HepG2 (cell line): Measurements from ENCODE around the gene ZKSCAN4. TPM values are rescaled to one million over a fixed set of nuclear protein-coding genes. Genes with fewer than 3 reads are reported as not detected.

Source experiments
- ATAC-seq: fragments of 200-7000 bp; cut with Tn5 transposase; 3 replicates; pipeline ENCODE4 v1.9.1; 2020; ENCODE audit warnings: mild to moderate bottlenecking, moderate library complexity
- BruUV-seq: library from RNA; stranded (reverse); fragments of 400-500 nt; replicated peaks from 2 replicates; lab custom pipeline; 2021; lab: Mats Ljungman, UMichigan
- CTCF ChIA-PET: fragments of 300-600 bp; formaldehyde crosslinking; extraction: SDS; loops from one replicate; lab custom pipeline; 2021; ENCODE audit warnings: low total read pairs, inconsistent platforms, low intra/inter-chr PET ratio; lab: Yijun Ruan, JAX
- POLR2A ChIA-PET: fragments of 350-600 bp; sonication (Branson Sonifier 250); formaldehyde crosslinking; loops from one replicate; lab custom pipeline; 2020; ENCODE audit warnings: antibody characterized with exemption, inconsistent platforms; lab: Yijun Ruan, JAX
- DNase-seq: peaks from one replicate; pipeline ENCODE4 v3.0.0-alpha.2; 2015; ENCODE audit warnings: low spot score
- FAIRE-seq: peaks from 3 replicates; lab custom pipeline; 2011; peaks lifted over from hg19 to GRCh38; lab: Jason Lieb, UNC
- H2AFZ ChIP-seq: one replicate; pipeline ENCODE4 v1.6.1; 2011; ENCODE audit warnings: low read length, inconsistent platforms
- H3K27ac ChIP-seq: fragments of 300-600 bp; 3 replicates; pipeline ENCODE4 v1.8.0; 2011; ENCODE audit warnings: mixed run types, mild to moderate bottlenecking, mixed read lengths, low read length, inconsistent platforms; ENCODE audit not compliant: insufficient read depth; ENCODE audit errors: extremely low read length
- H3K27me3 ChIP-seq, 2 experiments: fragments of 200-600 bp in 1 of 2; 2 replicates in 1 of 2; 3 replicates in 1 of 2; pipeline versions ENCODE4 v1.6.0 to v1.8.0; 2011; ENCODE audit warnings: low read length in 2 of 2, mild to moderate bottlenecking in 2 of 2, moderate library complexity in 2 of 2, inconsistent platforms in 1 of 2; ENCODE audit not compliant: insufficient read depth in 2 of 2, control insufficient read depth in 1 of 2
- H3K36me3 ChIP-seq, 2 experiments: fragments of 200-600 bp in 1 of 2; replicated peaks in 1 of 2; 2 replicates in 1 of 2; 3 replicates in 1 of 2; pipeline versions ENCODE4 v1.5.1 to v1.8.0; 2011; ENCODE audit warnings: low read length in 2 of 2, inconsistent platforms in 1 of 2; ENCODE audit not compliant: insufficient read depth in 2 of 2, control insufficient read depth in 1 of 2
- H3K4me1 ChIP-seq: 2 replicates; pipeline ENCODE4 v1.5.1; 2012; ENCODE audit warnings: low read length, inconsistent platforms; ENCODE audit not compliant: insufficient read depth
- H3K4me2 ChIP-seq: 2 replicates; pipeline ENCODE4 v1.6.0; 2011; ENCODE audit warnings: low read depth, low read length, inconsistent platforms
- H3K4me3 ChIP-seq, 3 experiments: fragments of 200-600 bp in 1 of 3; sonication (generic), shearing (Covaris generic) in 1 of 3; replicated peaks in 1 of 3; 2 replicates each; pipeline ENCODE4 v1.5.1; 2011 to 2016; ENCODE audit warnings: low read length in 3 of 3, inconsistent platforms in 2 of 3, low read depth in 2 of 3, mild to moderate bottlenecking in 2 of 3, control low read depth in 1 of 3, mixed read lengths in 1 of 3; ENCODE audit not compliant: insufficient read depth in 1 of 3
- H3K79me2 ChIP-seq: one replicate; pipeline ENCODE4 v1.6.1; 2011; ENCODE audit warnings: low read length, inconsistent platforms; ENCODE audit not compliant: insufficient read depth
- H3K9ac ChIP-seq: 2 replicates; pipeline ENCODE4 v1.6.0; 2011; ENCODE audit warnings: mild to moderate bottlenecking, low read depth, low read length, inconsistent platforms; ENCODE audit not compliant: insufficient read depth
- H3K9me3 ChIP-seq: 2 replicates; pipeline ENCODE4 v1.5.1; 2012; ENCODE audit warnings: mild to moderate bottlenecking, low read length
- H4K20me1 ChIP-seq: 2 replicates; pipeline ENCODE4 v1.6.0; 2011; ENCODE audit warnings: inconsistent platforms, mild to moderate bottlenecking, low read length, moderate library complexity; ENCODE audit not compliant: insufficient read depth
- HINFP ChIP-seq: sonication (generic); formaldehyde crosslinking; IDR thresholded peaks from 2 replicates; pipeline ENCODE4 v1.4.0; 2020; ENCODE audit warnings: low read depth, mild to moderate bottlenecking, missing genetic modification reagents
- MLXIP ChIP-seq: sonication (generic); formaldehyde crosslinking; IDR thresholded peaks from 2 replicates; pipeline ENCODE4 v1.9.0; 2021; ENCODE audit warnings: missing genetic modification reagents, borderline replicate concordance
- MYNN ChIP-seq: sonication (generic); formaldehyde crosslinking; IDR thresholded peaks from 2 replicates; pipeline ENCODE4 v1.4.0; 2020; ENCODE audit warnings: mild to moderate bottlenecking, low read depth, missing genetic modification reagents
- ZGPAT ChIP-seq: IDR thresholded peaks from 2 replicates; pipeline ENCODE4 v1.6.1; 2016; ENCODE audit warnings: mild to moderate bottlenecking
- ZIK1 ChIP-seq: sonication (generic); formaldehyde crosslinking; IDR thresholded peaks from 2 replicates; pipeline ENCODE4 v1.5.0; 2020; ENCODE audit warnings: mild to moderate bottlenecking, low read depth, missing genetic modification reagents, borderline replicate concordance
- ZNF282 ChIP-seq: fragments of 450-650 bp; IDR thresholded peaks from 2 replicates; pipeline ENCODE4 v1.6.1; 2018; ENCODE audit not compliant: partially characterized antibody
- ZNF501 ChIP-seq: sonication (generic); formaldehyde crosslinking; IDR thresholded peaks from 2 replicates; pipeline ENCODE4 v1.5.1; 2020; ENCODE audit warnings: mild to moderate bottlenecking, moderate library complexity, missing genetic modification reagents
- ZNF781 ChIP-seq: sonication (generic); formaldehyde crosslinking; IDR thresholded peaks from 2 replicates; pipeline ENCODE4 v1.5.1; 2020; ENCODE audit warnings: borderline replicate concordance, mild to moderate bottlenecking, missing genetic modification reagents; ENCODE audit errors: not compliant biosample characterization
- WGBS: methylation state at CpG from one replicate; pipeline ENCODE4 v1.1.6; 2017; ENCODE audit warnings: low lambda C conversion rate; 5-methylcytosine and 5-hydroxymethylcytosine counted together
- in situ Hi-C: cut with HindIII; loops from 2 replicates; pipeline ENCODE4 v1.10.0; 2017; ENCODE audit warnings: low pct_unique_long_range_greater_than_20kb; ENCODE audit not compliant: extremely low pct_ligation_motif_present
- intact Hi-C: fragments of 100-400 bp; cut with micrococcal nuclease; formaldehyde crosslinking; loops from one replicate; pipeline ENCODE4 v1.10.0; 2022; ENCODE audit not compliant: unreplicated experiment
- polyA plus RNA-seq, 8 experiments: library from polyadenylated mRNA; depleted of rRNA in 3 of 8; stranded (reverse) in 7 of 8; unstranded in 1 of 8; fragments of >200 nt; fragmentation: Illumina TruSeq in 4 of 8; extraction: Trizol in 4 of 8; gene quantifications; 2 replicates each; pipeline versions ENCODE4 v1.2.1 to v1.2.3, GENCODE V29; 2011 to 2016; ENCODE audit warnings: low read depth in 4 of 8, missing spikeins in 1 of 8, mixed read lengths in 1 of 8; ENCODE audit not compliant: insufficient read depth in 1 of 8
- total RNA-seq, 5 experiments: library from RNA; depleted of rRNA; stranded (reverse); fragments of >200 nt; fragmentation: Illumina TruSeq; extraction: Trizol; gene quantifications; 2 replicates each; pipeline ENCODE4 v1.2.3, GENCODE V29; 2016; ENCODE audit warnings: low read depth in 1 of 5

ZKSCAN4 gene
- total and polyA plus RNA-seq, 2 of the 13 experiments (the other 11 are each of a cell fraction or from before 2014, with no cell fraction given) = 2.9 to 7.8 TPM

- TF ChIP-seq MLXIP (CRISPR knock-in tag) (no peak), ZNF501 (no peak), ZNF282 (no peak), ZIK1 (CRISPR knock-in tag) (no peak), HINFP (CRISPR knock-in tag) (no peak), MYNN (CRISPR knock-in tag) (no peak)
These were observed 11.9 kb upstream of the ZKSCAN4 start (continued) for GRCh38 chr6:28263922-28264321.

- FAIRE-seq = no peak
- POLR2A ChIA-PET = no interaction called here
- intact Hi-C loops = no loop called here
- Histone ChIP-seq H3K36me3 (no peaks in the 10 kb centered on the region), H3K27ac (no peak within 1 kb of the TSS), H3K9ac (no peak within 1 kb of the TSS), H2AFZ (no peak within 1 kb of the TSS), H3K79me2 (no peaks in the 10 kb centered on the region), H3K4me3 (no peak within 1 kb of the TSS), H3K9me3 (no peaks in the 10 kb centered on the region), H4K20me1 (no peaks in the 10 kb centered on the region)
- no peak for ATAC-seq
- no TSS peak for BruUV-seq
- CTCF ChIA-PET = no interaction called here
- in situ Hi-C loops = no loop called here
- no peak for DNase-seq
- 81% methylated on average over 58 of the region's 58 CpGs for WGBS
- TF ChIP-seq ZGPAT (CRISPR knock-in tag) (no peak), ZNF781 (CRISPR knock-in tag) (no peak)
- TF ChIP-seq, all 625 proteins: peak for 0
- Histone ChIP-seq H3K27me3 (peaks cover 0 to 25% of the 10 kb centered on the region in 2 experiments; a peak in 3 of 5 replicates), H3K4me1 (peaks cover under 1% of the 10 kb centered on the region; the same call in 1 of the 2 replicates), H3K4me2 (no peak within 1 kb of the TSS)
These were observed 7.1 kb upstream of the ZKSCAN4 start, which contains the start of gene NKAPL for GRCh38 chr6:28258877-28259777. TSS of gene NKAPL (plus strand) at chr6:28259297. CDS start at chr6:28259372, 75 bp downstream.
